CD14-positive monocyte (primary cell): Measurements from ENCODE around the gene CYTH4. TPM values are rescaled to one million over a fixed set of nuclear protein-coding genes. Genes with fewer than 3 reads are reported as not detected.
A peak's percentile ranks its signal among the peaks of the same experiment; 100 is the strongest.

Source experiments
- DNase-seq, 3 donors: peaks; one replicate each; pipeline ENCODE4 v3.0.0-alpha.2; 2011 to 2022
- H2AFZ ChIP-seq: 2 replicates; pipeline ENCODE4 v1.6.0; 2012; ENCODE audit warnings: mild to moderate bottlenecking, low read depth, low read length, inconsistent platforms; ENCODE audit not compliant: insufficient read depth, poor library complexity, severe bottlenecking
- H3K27ac ChIP-seq, 2 donors: 1 replicate in 1 of 2; 2 replicates in 1 of 2; pipeline ENCODE4 v1.5.1; 2012 to 2013; ENCODE audit warnings: low read length in 2 of 2, control low read depth in 1 of 2, inconsistent platforms in 1 of 2, low read depth in 1 of 2, mild to moderate bottlenecking in 1 of 2
- H3K27me3 ChIP-seq, 2 donors: one replicate each; pipeline versions ENCODE4 v1.6.0 to v1.6.1; 2011 to 2013; ENCODE audit warnings: low read length in 2 of 2; ENCODE audit not compliant: control insufficient read depth in 2 of 2, insufficient read depth in 2 of 2
- H3K36me3 ChIP-seq, 2 donors: replicated peaks in 1 of 2; 1 replicate in 1 of 2; 2 replicates in 1 of 2; pipeline versions ENCODE4 v1.5.1 to v1.6.1; 2012 to 2013; ENCODE audit warnings: low read length in 2 of 2, control low read depth in 1 of 2, inconsistent platforms in 1 of 2, mild to moderate bottlenecking in 1 of 2; ENCODE audit not compliant: insufficient read depth in 2 of 2, control insufficient read depth in 1 of 2
- H3K4me1 ChIP-seq, 2 donors: 1 replicate in 1 of 2; 2 replicates in 1 of 2; pipeline versions ENCODE4 v1.5.1 to v1.6.1; 2012 to 2013; ENCODE audit warnings: low read length in 2 of 2, control low read depth in 1 of 2, inconsistent platforms in 1 of 2, mild to moderate bottlenecking in 1 of 2, moderate library complexity in 1 of 2; ENCODE audit not compliant: insufficient read depth in 2 of 2, control insufficient read depth in 1 of 2
- H3K4me2 ChIP-seq: replicated peaks from 2 replicates; pipeline ENCODE3; 2012; ENCODE audit warnings: low read length, moderate library complexity, mild to moderate bottlenecking; ENCODE audit not compliant: poor library complexity, severe bottlenecking; ENCODE audit errors: extremely low read depth
- H3K4me3 ChIP-seq, 3 experiments: fragments of 200-600 bp in 1 of 3; sonication (generic) in 1 of 3; replicated peaks in 1 of 3; 1 replicate in 2 of 3; 2 replicates in 1 of 3; pipeline ENCODE4 v1.5.1; 2011 to 2013; ENCODE audit warnings: low read length in 3 of 3, mild to moderate bottlenecking in 3 of 3, control low read depth in 2 of 3, low read depth in 2 of 3, inconsistent platforms in 1 of 3, moderate library complexity in 1 of 3
- H3K79me2 ChIP-seq: 2 replicates; pipeline ENCODE4 v1.6.0; 2012; ENCODE audit warnings: mild to moderate bottlenecking, control low read depth, inconsistent platforms, low read length, moderate library complexity; ENCODE audit not compliant: insufficient read depth
- H3K9ac ChIP-seq: 2 replicates; pipeline ENCODE4 v1.6.0; 2017; ENCODE audit warnings: low read length, mild to moderate bottlenecking; ENCODE audit not compliant: insufficient read depth, poor library complexity, severe bottlenecking
- H3K9me3 ChIP-seq, 2 donors: replicated peaks in 1 of 2; 1 replicate in 1 of 2; 2 replicates in 1 of 2; pipeline versions ENCODE4 v1.5.1 to v1.6.1; 2012 to 2013; ENCODE audit warnings: low read length in 2 of 2, control low read depth in 1 of 2; ENCODE audit not compliant: control insufficient read depth in 1 of 2, insufficient read depth in 1 of 2
- H4K20me1 ChIP-seq: 2 replicates; pipeline ENCODE4 v1.6.0; 2012; ENCODE audit warnings: mild to moderate bottlenecking, low read length, control low read depth, moderate library complexity; ENCODE audit not compliant: insufficient read depth
- H3K27ac Mint-ChIP-seq, 7 donors: one replicate each; pipeline ENCODE4 v1.8.0; 2020; ENCODE audit warnings: mild to moderate bottlenecking in 7 of 7, mixed read lengths in 7 of 7, moderate library complexity in 6 of 7, inconsistent platforms in 2 of 7
- H3K27me3 Mint-ChIP-seq, 3 donors: one replicate each; pipeline ENCODE4 v1.8.0; 2021 to 2022; ENCODE audit warnings: low read depth in 3 of 3, mild to moderate bottlenecking in 3 of 3, mixed read lengths in 3 of 3, moderate library complexity in 3 of 3, inconsistent platforms in 1 of 3
- H3K36me3 Mint-ChIP-seq, 2 donors: one replicate each; pipeline ENCODE4 v1.8.0; 2020; ENCODE audit warnings: mixed read lengths in 2 of 2, inconsistent platforms in 1 of 2, mild to moderate bottlenecking in 1 of 2
- H3K4me1 Mint-ChIP-seq: one replicate; pipeline ENCODE4 v1.8.0; 2020; ENCODE audit warnings: mild to moderate bottlenecking, mixed read lengths
- H3K4me3 Mint-ChIP-seq, 2 donors: one replicate each; pipeline ENCODE4 v1.8.0; 2020; ENCODE audit warnings: mild to moderate bottlenecking in 2 of 2, mixed read lengths in 2 of 2, moderate library complexity in 1 of 2
- H3K9me3 Mint-ChIP-seq, 7 donors: one replicate each; pipeline ENCODE4 v1.8.0; 2020 to 2022; ENCODE audit warnings: mixed read lengths in 7 of 7, mild to moderate bottlenecking in 6 of 7, moderate library complexity in 6 of 7, inconsistent platforms in 2 of 7
- WGBS: methylation state at CpG from one replicate; pipeline ENCODE4 v1.1.5; 2013; ENCODE audit warnings: missing lambda C conversion rate; ENCODE audit not compliant: insufficient coverage; 5-methylcytosine and 5-hydroxymethylcytosine counted together
- intact Hi-C, 2 donors: fragments of 100-400 bp; cut with micrococcal nuclease; formaldehyde crosslinking; loops; one replicate each; pipeline versions ENCODE4 v1.15.0 to v1.15.1; 2023
- polyA plus RNA-seq, 3 donors: library from polyadenylated mRNA; depleted of rRNA in 1 of 3; unstranded in 2 of 3; stranded (reverse) in 1 of 3; fragments of 300-500 nt in 2 of 3; fragments of >200 nt in 1 of 3; fragmentation: Illumina TruSeq in 2 of 3; gene quantifications; 1 replicate in 2 of 3; 2 replicates in 1 of 3; pipeline ENCODE4 v1.2.3, GENCODE V29; 2012 to 2021
- TF ChIP-seq, protein P1 (sequence below): fragments of 200-600 bp; IDR thresholded peaks from one replicate; pipeline ENCODE4 v1.8.0; 2022; ENCODE audit warnings: antibody characterized with exemption, mild to moderate bottlenecking

The CYTH4 gene
- polyA plus RNA-seq, 3 donors, result 51.0 to 254 (median 70.0) TPM

DNA sequence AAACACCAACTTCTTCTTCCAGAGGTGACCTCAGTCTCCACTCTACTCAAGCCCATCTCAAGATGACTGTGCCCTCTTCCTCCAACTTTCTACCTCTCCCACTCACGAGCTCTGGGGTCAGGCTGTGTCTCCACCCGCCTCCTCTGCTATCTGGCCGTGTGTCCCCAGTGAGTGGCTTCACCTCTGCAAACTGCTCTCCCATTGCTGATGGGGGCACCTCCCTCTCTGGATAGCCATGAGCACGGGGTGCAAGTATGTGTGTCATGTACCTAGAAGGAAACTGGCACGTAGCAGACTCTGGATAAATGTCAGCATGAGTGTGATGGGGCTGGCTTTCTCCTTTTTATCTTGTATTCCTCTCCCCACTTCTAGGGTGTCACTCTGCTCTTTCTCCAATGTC is 20.0 kb upstream of the CYTH4 start:
- intact Hi-C loops, result no loop called here
- 70% methylated on average over 2 of the region's 5 CpGs for WGBS
- H3K27ac Mint-ChIP-seq, result peak overlapping the region in 1 of 7 donors; percentile 12

DNA sequence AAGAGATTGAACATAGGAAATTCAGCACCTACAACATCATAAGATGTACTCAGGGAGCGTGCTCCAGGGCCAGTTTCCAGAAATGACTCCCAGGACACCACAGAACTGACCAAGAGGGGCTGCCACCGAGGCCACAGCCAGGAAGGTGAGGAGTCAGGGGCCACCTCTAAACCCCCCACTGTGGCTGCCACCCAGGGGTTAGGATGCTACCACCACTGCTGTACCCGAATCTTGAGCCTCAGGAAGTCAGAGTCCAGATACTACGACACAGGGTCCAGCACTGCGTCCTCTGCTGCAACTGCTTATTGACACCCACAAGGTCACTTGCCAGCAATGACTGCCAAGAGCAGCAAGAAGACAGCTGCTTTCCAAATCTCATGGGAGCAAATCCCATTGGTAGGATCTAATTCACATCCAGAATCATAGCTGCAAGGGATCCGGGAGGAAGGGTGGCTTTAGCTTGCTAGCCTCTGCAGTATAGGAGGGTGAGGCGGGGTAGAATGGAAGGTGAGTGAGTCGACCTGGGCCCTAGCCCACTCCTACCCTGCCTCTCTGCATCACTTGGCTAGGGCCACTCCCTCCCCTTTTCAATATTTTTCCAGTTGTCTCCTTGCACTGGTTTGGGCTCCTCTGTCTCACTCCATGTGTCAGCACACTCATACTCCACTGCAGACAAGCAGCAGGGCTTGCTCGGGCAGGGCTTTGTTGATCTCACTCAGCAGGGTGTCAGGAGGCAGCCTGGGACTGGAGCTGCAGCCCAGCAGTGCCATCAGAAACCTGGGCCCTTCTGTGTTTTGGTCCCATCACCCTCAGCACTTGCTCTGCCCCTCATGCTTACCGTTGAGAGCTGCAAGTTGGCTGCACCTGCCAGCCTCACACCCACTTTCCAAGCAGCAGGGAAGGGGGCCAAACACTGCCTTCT is 18.1 kb upstream of the CYTH4 start:
- intact Hi-C loops, result no loop called here
- Histone ChIP-seq H3K79me2 (no peaks in the 10 kb centered on the region), H3K27me3 (peaks cover 0 to 2% of the 10 kb centered on the region in 2 donors), H3K9ac (no peak overlapping the region), H3K4me2 (no peak overlapping the region), H3K36me3 (no peaks in the 10 kb centered on the region), H3K4me1 (peaks cover 41 to 49% of the 10 kb centered on the region in 2 donors), H2AFZ (no peak overlapping the region), H3K27ac (no peak overlapping the region), H4K20me1 (no peaks in the 10 kb centered on the region), H3K4me3 (no peak overlapping the region), H3K9me3 (peaks cover 13 to 14% of the 10 kb centered on the region in 2 donors)
- peaks cover 8 to 16% (median 14%) of the 10 kb centered on the region in 7 donors for H3K9me3 Mint-ChIP-seq
- H3K4me1 Mint-ChIP-seq, result peaks cover 45% of the 10 kb centered on the region
- WGBS, result 99% methylated on average over 7 of the region's 10 CpGs
- no peak overlapping the region for H3K4me3 Mint-ChIP-seq
- peak overlapping the region in 1 of 7 donors; percentile 48 for H3K27ac Mint-ChIP-seq
- H3K36me3 Mint-ChIP-seq, result peaks cover 2 to 4% of the 10 kb centered on the region in 2 donors
- H3K27me3 Mint-ChIP-seq, result peaks cover 9 to 19% (median 13%) of the 10 kb centered on the region in 3 donors
- TF ChIP-seq, protein P1, sequence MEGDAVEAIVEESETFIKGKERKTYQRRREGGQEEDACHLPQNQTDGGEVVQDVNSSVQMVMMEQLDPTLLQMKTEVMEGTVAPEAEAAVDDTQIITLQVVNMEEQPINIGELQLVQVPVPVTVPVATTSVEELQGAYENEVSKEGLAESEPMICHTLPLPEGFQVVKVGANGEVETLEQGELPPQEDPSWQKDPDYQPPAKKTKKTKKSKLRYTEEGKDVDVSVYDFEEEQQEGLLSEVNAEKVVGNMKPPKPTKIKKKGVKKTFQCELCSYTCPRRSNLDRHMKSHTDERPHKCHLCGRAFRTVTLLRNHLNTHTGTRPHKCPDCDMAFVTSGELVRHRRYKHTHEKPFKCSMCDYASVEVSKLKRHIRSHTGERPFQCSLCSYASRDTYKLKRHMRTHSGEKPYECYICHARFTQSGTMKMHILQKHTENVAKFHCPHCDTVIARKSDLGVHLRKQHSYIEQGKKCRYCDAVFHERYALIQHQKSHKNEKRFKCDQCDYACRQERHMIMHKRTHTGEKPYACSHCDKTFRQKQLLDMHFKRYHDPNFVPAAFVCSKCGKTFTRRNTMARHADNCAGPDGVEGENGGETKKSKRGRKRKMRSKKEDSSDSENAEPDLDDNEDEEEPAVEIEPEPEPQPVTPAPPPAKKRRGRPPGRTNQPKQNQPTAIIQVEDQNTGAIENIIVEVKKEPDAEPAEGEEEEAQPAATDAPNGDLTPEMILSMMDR, result no peak
- DNase-seq, result no peak

More for the DNA sequence above, 20.0 kb upstream of the CYTH4 start:
- Mint-ChIP-seq H3K27me3 (peaks cover 11 to 21% (median 13%) of the 10 kb centered on the region in 3 donors), H3K4me3 (peak overlapping the region in 1 of 2 donors; percentile 21), H3K36me3 (peaks cover 2 to 4% of the 10 kb centered on the region in 2 donors), H3K4me1 (peaks cover 30% of the 10 kb centered on the region), H3K9me3 (peaks cover 8 to 18% (median 14%) of the 10 kb centered on the region in 7 donors)
- H3K4me3 ChIP-seq, result no peak overlapping the region
- H4K20me1 ChIP-seq, result no peaks in the 10 kb centered on the region
- peaks cover 24 to 36% of the 10 kb centered on the region in 2 donors for H3K4me1 ChIP-seq
- TF ChIP-seq, protein P1, result no peak
- H3K9ac ChIP-seq, result no peak overlapping the region
- no peak overlapping the region for H3K27ac ChIP-seq
- H3K79me2 ChIP-seq, result no peaks in the 10 kb centered on the region
- no peak overlapping the region for H3K4me2 ChIP-seq
- peaks cover 0 to 2% of the 10 kb centered on the region in 2 donors for H3K27me3 ChIP-seq
- H2AFZ ChIP-seq, result no peak overlapping the region
- H3K36me3 ChIP-seq, result no peaks in the 10 kb centered on the region
- no peak for DNase-seq
- H3K9me3 ChIP-seq, result peaks cover 13 to 14% of the 10 kb centered on the region in 2 donors
